GM12872 (cell line): Measurements from ENCODE around the gene PTGS2.

ENCODE experiments used
- CTCF ChIP-seq: IDR thresholded peaks from 3 replicates; pipeline ENCODE4 v1.5.1; 2011; ENCODE audit warnings: low read depth, mild to moderate bottlenecking, low read length, moderate library complexity; ENCODE audit not compliant: insufficient read depth

The PTGS2 gene

GRCh38 chr1:186703209-186703766 lies 23.1 kb upstream of the PTGS2 start:
- TF ChIP-seq CTCF: no peak

- no peak for TF ChIP-seq CTCF
Observed at GRCh38 chr1:186700722-186701121, 20.5 kb upstream of the PTGS2 start.

GRCh38 chr1:186699519-186699918 lies 19.3 kb upstream of the PTGS2 start:
- TF ChIP-seq CTCF: no peak

GRCh38 chr1:186689907-186690306 lies 9.7 kb upstream of the PTGS2 start:
- no peak for TF ChIP-seq CTCF

- TF ChIP-seq CTCF: no peak
Observed at GRCh38 chr1:186689376-186689775, 9.2 kb upstream of the PTGS2 start.

GRCh38 chr1:186683652-186684410 lies 3.6 kb upstream of the PTGS2 start:
- TF ChIP-seq CTCF: no peak

- no peak for TF ChIP-seq CTCF
Observed at GRCh38 chr1:186682736-186683135, 2.5 kb upstream of the PTGS2 start.
